Gastroesophageal sphincter (tissue), 3 donors: Measurements from ENCODE around the gene UNC5A.

Source experiments
- CTCF ChIP-seq, 4 experiments: fragments of 200-600 bp in 2 of 4; fragments of 450-650 bp in 2 of 4; sonication (generic) in 1 of 4; IDR thresholded peaks; one replicate each; pipeline ENCODE4 v1.5.1; 2017 to 2019; ENCODE audit warnings: antibody characterized with exemption in 4 of 4, mild to moderate bottlenecking in 2 of 4, moderate library complexity in 2 of 4
- EP300 ChIP-seq: sonication (generic); formaldehyde crosslinking; IDR thresholded peaks from one replicate; pipeline ENCODE4 v1.6.1; 2017; ENCODE audit warnings: antibody characterized with exemption, mild to moderate bottlenecking
- POLR2A ChIP-seq, 2 donors: fragments of 450-650 bp; IDR thresholded peaks; one replicate each; pipeline ENCODE4 v1.6.1; 2017; ENCODE audit warnings: antibody characterized with exemption in 2 of 2, mild to moderate bottlenecking in 2 of 2, moderate library complexity in 1 of 2
- POLR2AphosphoS5 ChIP-seq: sonication (generic); formaldehyde crosslinking; IDR thresholded peaks from one replicate; pipeline ENCODE4 v1.6.1; 2017; ENCODE audit warnings: antibody characterized with exemption

DNA sequence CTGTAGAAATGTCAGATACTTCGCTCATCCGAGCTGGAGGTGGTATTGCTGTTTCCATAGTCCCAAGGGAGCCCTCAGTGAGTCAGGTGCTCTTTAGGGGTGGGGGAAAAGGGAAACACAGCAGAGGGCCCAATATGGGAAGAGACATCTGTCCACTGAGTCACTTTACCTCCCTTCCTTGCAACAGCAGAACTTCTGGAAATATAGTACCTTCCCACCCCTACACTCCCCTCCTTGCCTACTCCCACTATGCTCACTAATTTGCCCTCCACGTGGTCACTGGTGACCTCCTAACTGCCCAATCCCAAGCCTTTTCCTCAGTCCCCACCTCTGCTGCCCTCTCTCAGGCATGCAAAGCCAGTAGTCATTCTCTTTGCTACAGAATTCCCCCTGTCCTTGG is 86.9 kb downstream of the UNC5A start:
- TF ChIP-seq CTCF (IDR thresholded peaks at IDR 0.05) (no peak), POLR2AphosphoS5 (no peak), POLR2A (IDR thresholded peaks at IDR 0.05) (no peak), EP300 (no peak)
